ENCODE measurements around the gene SASS6. TPM values are rescaled to one million over a fixed set of nuclear protein-coding genes. Genes with fewer than 3 reads are reported as not detected.

SASS6 gene
- total and polyA plus RNA-seq, 9 of the 15 experiments (the other 6 are each of a cell fraction or from before 2014, with no cell fraction given) = 11.6 to 34.1 (median 18.0) TPM

GRCh38 chr1:100109554-100110066 lies 23.1 kb downstream of the SASS6 start (continued):
- no peak for TF ChIP-seq NR0B1 (IDR thresholded peaks at IDR 0.05; ENCODE audit: partially characterized antibody)

- H3K27me3 ChIP-seq (ENCODE audit: control insufficient read depth in 2 of 2, insufficient read depth in 2 of 2, low read length in 2 of 2) = no peaks in the 10 kb centered on the region
- no peak overlapping the region for H3K4me2 ChIP-seq (ENCODE audit: insufficient read depth, low read length)
- no peaks in the 10 kb centered on the region for H3K9me1 ChIP-seq (ENCODE audit: control insufficient read depth, insufficient read depth, low read length)
- H3K79me2 ChIP-seq (ENCODE audit: control insufficient read depth, insufficient read depth, low read length) = no peaks in the 10 kb centered on the region
- H3K9me3 ChIP-seq (replicated peaks; ENCODE audit: control insufficient read depth, insufficient read depth, low read depth, low read length) = no peaks in the 10 kb centered on the region
- no peak for FAIRE-seq
- ChIA-PET POLR2A (no interaction called here), CTCF (ENCODE audit: low intra/inter-chr PET ratio) (no interaction called here)
- no peaks in the 10 kb centered on the region for H3K4me1 ChIP-seq (replicated peaks in 1 of 2; ENCODE audit: control insufficient read depth in 2 of 2, insufficient read depth in 2 of 2, low read length in 2 of 2)
- BruUV-seq (replicated peaks) = no TSS peak
- H2AFZ ChIP-seq (ENCODE audit: low read depth, low read length) = no peak overlapping the region
- peaks cover 76% of the 10 kb centered on the region for H3K36me3 ChIP-seq (ENCODE audit: control insufficient read depth, insufficient read depth, low read length)
- intact Hi-C loops (cut with micrococcal nuclease) = no loop called here
- no peaks in the 10 kb centered on the region for H4K20me1 ChIP-seq (replicated peaks; ENCODE audit: control insufficient read depth, insufficient read depth, low read length)
- no peak overlapping the region for H3K4me3 ChIP-seq
- no peak for ATAC-seq
- H3K9ac ChIP-seq (ENCODE audit: insufficient read depth in 1 of 2, low read depth in 2 of 2, low read length in 2 of 2) = no peak overlapping the region
- WGBS (ENCODE audit: insufficient coverage, low coverage, missing lambda C conversion rate) = 94% methylated on average over 4 of the region's 4 CpGs
- in situ Hi-C loops (cut with MboI) = no loop called here
- no peak overlapping the region for H3K27ac ChIP-seq (ENCODE audit: extremely low read depth, low read depth, low read length)
- DNase-seq (ENCODE audit: extremely low read depth in 1 of 4, low spot score in 3 of 4) = no peak
- no peak for TF ChIP-seq U2AF1 (optimal IDR thresholded peaks at IDR 0.05; ENCODE audit: low read depth, low read length)
- no peak for TF ChIP-seq TAF1 (IDR thresholded peaks at IDR 0.05; ENCODE audit: control insufficient read depth, extremely low read depth, insufficient read depth, low read length, severe bottlenecking)
- no peak for TF ChIP-seq KLF13 (tag; IDR thresholded peaks at IDR 0.05; ENCODE audit: borderline replicate concordance, low read depth)
- no peak for TF ChIP-seq KLF1 (tag; IDR thresholded peaks at IDR 0.05)
- no peak for TF ChIP-seq ZBTB9 (CRISPR knock-in tag; IDR thresholded peaks at IDR 0.05)
- no peak for TF ChIP-seq SRF (CRISPR knock-in tag; IDR thresholded peaks at IDR 0.05)
- TF ChIP-seq ZFP91 (CRISPR knock-in tag; IDR thresholded peaks at IDR 0.05) = no peak
- no peak for TF ChIP-seq LCOR (CRISPR knock-in tag; IDR thresholded peaks at IDR 0.05)
- TF ChIP-seq PREB (CRISPR knock-in tag; IDR thresholded peaks at IDR 0.05) = no peak
- no peak for TF ChIP-seq EHMT2 (IDR thresholded peaks at IDR 0.05)
- no peak for TF ChIP-seq BMI1 (IDR thresholded peaks at IDR 0.05; ENCODE audit: low read length)
- TF ChIP-seq MAZ (CRISPR knock-in tag; conservative IDR thresholded peaks at IDR 0.05 in 1 of 2, IDR thresholded peaks at IDR 0.05 in 1 of 2) = no peak
- no peak for TF ChIP-seq TCF15 (CRISPR knock-in tag; IDR thresholded peaks at IDR 0.05)
- no peak for TF ChIP-seq RBM17 (IDR thresholded peaks at IDR 0.05; ENCODE audit: borderline replicate concordance, low read depth, low read length)
These were observed 25.0 kb downstream of the SASS6 start for GRCh38 chr1:100107696-100108095.

Data from K562 (cell line).